GM23248 (cell line): Measurements from ENCODE around the gene FAM98A. TPM values are rescaled to one million over a fixed set of nuclear protein-coding genes. Genes with fewer than 3 reads are reported as not detected.
A peak's percentile ranks its signal among the peaks of the same experiment; 100 is the strongest.

Experiments
- DNase-seq: peaks from one replicate; pipeline ENCODE4 v3.0.0-alpha.2; 2015
- H2AFZ ChIP-seq: fragments of 200-600 bp; sonication (generic); 2 replicates; pipeline ENCODE4 v1.6.1; 2016; ENCODE audit warnings: antibody characterized with exemption
- H3F3A ChIP-seq: fragments of 200-600 bp; sonication (generic); 2 replicates; pipeline ENCODE4 v1.6.1; 2016; ENCODE audit warnings: mild to moderate bottlenecking, antibody characterized with exemption, mixed run types; ENCODE audit not compliant: insufficient read depth
- H3K27ac ChIP-seq: fragments of 200-600 bp; sonication (generic); 2 replicates; pipeline ENCODE4 v1.5.1; 2016; ENCODE audit warnings: mild to moderate bottlenecking
- H3K27me3 ChIP-seq: fragments of 200-600 bp; sonication (generic); replicated peaks from 2 replicates; pipeline ENCODE4 v1.6.1; 2016; ENCODE audit warnings: mild to moderate bottlenecking; ENCODE audit not compliant: insufficient read depth
- H3K36me3 ChIP-seq: fragments of 200-600 bp; sonication (generic); 2 replicates; pipeline ENCODE4 v1.6.1; 2016; ENCODE audit warnings: low read depth, mild to moderate bottlenecking
- H3K4me1 ChIP-seq: fragments of 200-600 bp; sonication (generic); 2 replicates; pipeline ENCODE4 v1.6.1; 2016; ENCODE audit warnings: mild to moderate bottlenecking; ENCODE audit not compliant: insufficient read depth
- H3K4me2 ChIP-seq: fragments of 200-600 bp; sonication (generic); one replicate; pipeline ENCODE4 v1.6.1; 2016; ENCODE audit warnings: mild to moderate bottlenecking; ENCODE audit not compliant: unreplicated experiment
- H3K4me3 ChIP-seq: fragments of 200-600 bp; sonication (generic); 2 replicates; pipeline ENCODE4 v1.5.1; 2016; ENCODE audit warnings: mild to moderate bottlenecking
- H3K79me2 ChIP-seq: fragments of 200-600 bp; sonication (generic); 2 replicates; pipeline ENCODE4 v1.6.1; 2016; ENCODE audit warnings: mild to moderate bottlenecking; ENCODE audit not compliant: insufficient read depth
- H3K9ac ChIP-seq: fragments of 200-600 bp; sonication (generic); 2 replicates; pipeline ENCODE4 v1.6.1; 2016; ENCODE audit warnings: mild to moderate bottlenecking
- H3K9me2 ChIP-seq: fragments of 200-600 bp; sonication (generic); 2 replicates; pipeline ENCODE4 v1.6.1; 2016; ENCODE audit warnings: mixed run types, mild to moderate bottlenecking, moderate library complexity; ENCODE audit not compliant: insufficient read depth
- H3K9me3 ChIP-seq: fragments of 200-600 bp; sonication (generic); one replicate; pipeline ENCODE4 v1.6.1; 2017; ENCODE audit warnings: low read depth
- H4K20me1 ChIP-seq: fragments of 200-600 bp; sonication (generic); 2 replicates; pipeline ENCODE4 v1.6.0; 2016; ENCODE audit not compliant: insufficient read depth
- EZH2 ChIP-seq: fragments of 200-600 bp; sonication (generic); IDR thresholded peaks from 2 replicates; pipeline ENCODE4 v1.6.1; 2018; ENCODE audit warnings: antibody characterized with exemption, mild to moderate bottlenecking; ENCODE audit not compliant: insufficient read depth, poor library complexity, severe bottlenecking
- EZH2phosphoT487 ChIP-seq: fragments of 200-600 bp; sonication (generic); IDR thresholded peaks from 2 replicates; pipeline ENCODE4 v1.6.1; 2018; ENCODE audit warnings: antibody characterized with exemption, moderate library complexity, mild to moderate bottlenecking, low read depth; ENCODE audit not compliant: insufficient read depth
- WGBS, 2 experiments: methylation state at CpG; one replicate each; pipeline ENCODE4 v1.1.6; 2015 to 2017; ENCODE audit warnings: low lambda C conversion rate in 2 of 2, low coverage in 1 of 2; ENCODE audit errors: missing lambda C conversion rate in 2 of 2; 5-methylcytosine and 5-hydroxymethylcytosine counted together
- in situ Hi-C: fragments of 300-500 bp; cut with MboI; formaldehyde crosslinking; loops from 2 replicates; pipeline ENCODE4 v1.15.0; 2020
- polyA plus RNA-seq: library from polyadenylated mRNA; unstranded; fragments of >200 nt; fragmentation: Nextera tagmentation; extraction: Ambion mirVana; gene quantifications from 2 replicates; pipeline ENCODE4 v1.2.1, GENCODE V29; 2016
- total RNA-seq: library from RNA; depleted of rRNA; stranded (reverse); fragments of >200 nt; shearing (Covaris generic); gene quantifications from 2 replicates; pipeline ENCODE4 v1.2.3, GENCODE V29; 2014

Gene FAM98A
- total and polyA plus RNA-seq, 2 experiments from 2014 or later, result 29.2 to 87.1 TPM

- H3K27me3 ChIP-seq, result no peaks in the 10 kb centered on the region
- TF ChIP-seq EZH2phosphoT487 (no peak), EZH2 (no peak)
- peaks cover 4% of the 10 kb centered on the region; the same call in 1 of the 2 replicates for H3K4me1 ChIP-seq
- H4K20me1 ChIP-seq, result no peaks in the 10 kb centered on the region
- H3K4me2 ChIP-seq, result no peak overlapping the region
- no peaks in the 10 kb centered on the region for H3K9me3 ChIP-seq
- no peaks in the 10 kb centered on the region for H3K79me2 ChIP-seq
- H3F3A ChIP-seq, result no peaks in the 10 kb centered on the region
- H2AFZ ChIP-seq, result no peak overlapping the region
- DNase-seq, result no peak
- in situ Hi-C loops, result no loop called here
- H3K36me3 ChIP-seq, result peaks cover 4% of the 10 kb centered on the region; the same call in 1 of the 2 replicates
- 15 to 20% methylated on average over 2 of the region's 2 CpGs for WGBS, 2 experiments
- H3K9me2 ChIP-seq, result no peaks in the 10 kb centered on the region
- no peak overlapping the region for H3K4me3 ChIP-seq
- no peak overlapping the region for H3K27ac ChIP-seq
- H3K9ac ChIP-seq, result no peak overlapping the region
Observed at GRCh38 chr2:33560017-33560416, 39.1 kb downstream of the FAM98A start.

- TF ChIP-seq EZH2, result no peak
- no peak for TF ChIP-seq EZH2phosphoT487
- no peak for DNase-seq
- H3K9me3 ChIP-seq, result no peaks in the 10 kb centered on the region
- H4K20me1 ChIP-seq, result no peaks in the 10 kb centered on the region
- no peak overlapping the region for H3K4me2 ChIP-seq
- H3K4me3 ChIP-seq, result no peak overlapping the region
- no peak overlapping the region for H3K27ac ChIP-seq
- peaks cover 4% of the 10 kb centered on the region; the same call in 1 of the 2 replicates for H3K4me1 ChIP-seq
- WGBS, 2 experiments, result 53 to 63% methylated on average over 3 of the region's 3 CpGs
- H3K27me3 ChIP-seq, result no peaks in the 10 kb centered on the region
- in situ Hi-C loops, result no loop called here
- peaks cover 4% of the 10 kb centered on the region; the same call in 1 of the 2 replicates for H3K36me3 ChIP-seq
- H3K9me2 ChIP-seq, result no peaks in the 10 kb centered on the region
- H3K79me2 ChIP-seq, result no peaks in the 10 kb centered on the region
- no peak overlapping the region for H3K9ac ChIP-seq
- H2AFZ ChIP-seq, result no peak overlapping the region
- H3F3A ChIP-seq, result no peaks in the 10 kb centered on the region
Observed at GRCh38 chr2:33559328-33559727, 39.8 kb downstream of the FAM98A start.

GRCh38 chr2:33555681-33556080 is 43.4 kb downstream of the FAM98A start:
- Histone ChIP-seq H3K27me3 (no peaks in the 10 kb centered on the region), H3K4me2 (no peak overlapping the region), H3K4me1 (peaks cover 4% of the 10 kb centered on the region; the same call in 1 of the 2 replicates), H3K9ac (no peak overlapping the region), H3F3A (no peaks in the 10 kb centered on the region), H3K36me3 (no peaks in the 10 kb centered on the region), H3K9me3 (no peaks in the 10 kb centered on the region), H3K9me2 (no peaks in the 10 kb centered on the region), H3K4me3 (no peak overlapping the region), H3K79me2 (no peaks in the 10 kb centered on the region), H4K20me1 (no peaks in the 10 kb centered on the region), H2AFZ (no peak overlapping the region), H3K27ac (no peak overlapping the region)
- no peak for DNase-seq
- TF ChIP-seq EZH2 (no peak), EZH2phosphoT487 (no peak)
- WGBS, 2 experiments, result 94 to 96% methylated on average over 3 of the region's 3 CpGs
- in situ Hi-C loops, result no loop called here

GRCh38 chr2:33552758-33553461 is 46.2 kb downstream of the FAM98A start:
- no peak overlapping the region for H3K9ac ChIP-seq
- peak; percentile 30 for DNase-seq
- WGBS, 2 experiments, result 84 to 91% methylated on average over 1 of the region's 1 CpG
- H3K36me3 ChIP-seq, result no peaks in the 10 kb centered on the region
- H4K20me1 ChIP-seq, result no peaks in the 10 kb centered on the region
- no peaks in the 10 kb centered on the region for H3K9me3 ChIP-seq
- H2AFZ ChIP-seq, result no peak overlapping the region
- no peaks in the 10 kb centered on the region for H3K79me2 ChIP-seq
- no peaks in the 10 kb centered on the region for H3K9me2 ChIP-seq
- in situ Hi-C loops, result no loop called here
- no peak overlapping the region for H3K27ac ChIP-seq
- no peak overlapping the region for H3K4me3 ChIP-seq
- no peaks in the 10 kb centered on the region for H3K4me1 ChIP-seq
- no peaks in the 10 kb centered on the region for H3K27me3 ChIP-seq
- no peaks in the 10 kb centered on the region for H3F3A ChIP-seq
- no peak overlapping the region for H3K4me2 ChIP-seq
- TF ChIP-seq EZH2, result no peak
- no peak for TF ChIP-seq EZH2phosphoT487

GRCh38 chr2:33550206-33550605 is 48.9 kb downstream of the FAM98A start:
- WGBS, 2 experiments, result 72 to 80% methylated on average over 3 of the region's 3 CpGs
- in situ Hi-C loops, result no loop called here
- TF ChIP-seq EZH2phosphoT487 (no peak), EZH2 (no peak)
- Histone ChIP-seq H4K20me1 (no peaks in the 10 kb centered on the region), H3K79me2 (no peaks in the 10 kb centered on the region), H2AFZ (no peak overlapping the region), H3K36me3 (no peaks in the 10 kb centered on the region), H3K9me3 (no peaks in the 10 kb centered on the region), H3F3A (no peaks in the 10 kb centered on the region), H3K4me1 (no peaks in the 10 kb centered on the region), H3K9me2 (no peaks in the 10 kb centered on the region), H3K27me3 (no peaks in the 10 kb centered on the region), H3K9ac (no peak overlapping the region), H3K4me3 (no peak overlapping the region), H3K4me2 (no peak overlapping the region), H3K27ac (no peak overlapping the region)
- DNase-seq, result no peak
